PC-3 (cell line): ENCODE measurements around the gene FUT7. TPM values are rescaled to one million over a fixed set of nuclear protein-coding genes. Genes with fewer than 3 reads are reported as not detected.

Experiments
- ATAC-seq: fragments of 200-7000 bp; cut with Tn5 transposase; 2 replicates; pipeline ENCODE4 v1.9.1; 2020; ENCODE audit warnings: mild to moderate bottlenecking, moderate library complexity
- BruUV-seq: library from RNA; stranded (reverse); fragments of 400-500 nt; replicated peaks from 2 replicates; lab custom pipeline; 2021; lab: Mats Ljungman, UMichigan
- CTCF ChIA-PET: fragments of 300-600 bp; sonication (Branson Sonifier 250); formaldehyde crosslinking; loops from one replicate; lab custom pipeline; 2022; ENCODE audit warnings: antibody characterized with exemption; lab: Charles Lee
- POLR2A ChIA-PET: fragments of 300-600 bp; sonication (Branson Sonifier 250); formaldehyde crosslinking; loops from one replicate; lab custom pipeline; 2022; ENCODE audit warnings: antibody characterized with exemption; ENCODE audit not compliant: unreplicated experiment; lab: Charles Lee
- DNase-seq: peaks from one replicate; pipeline ENCODE4 v3.0.0-alpha.2; 2015
- H2AFZ ChIP-seq: fragments of 300-600 bp; sonication (generic); 2 replicates; pipeline ENCODE4 v1.6.0; 2016; ENCODE audit warnings: antibody characterized with exemption, low read length
- H3F3A ChIP-seq: fragments of 300-600 bp; sonication (generic); one replicate; pipeline ENCODE4 v1.6.0; 2017; ENCODE audit warnings: antibody characterized with exemption, low read length, control low read depth, mild to moderate bottlenecking; ENCODE audit not compliant: unreplicated experiment
- H3K27ac ChIP-seq: fragments of 300-600 bp; sonication (generic); 2 replicates; pipeline ENCODE4 v1.5.1; 2016; ENCODE audit warnings: mild to moderate bottlenecking, low read length
- H3K27me3 ChIP-seq: fragments of 300-600 bp; sonication (generic); 2 replicates; pipeline ENCODE4 v1.6.1; 2016; ENCODE audit warnings: low read length, mixed read lengths
- H3K36me3 ChIP-seq: fragments of 300-600 bp; sonication (generic); 2 replicates; pipeline ENCODE4 v1.6.1; 2016; ENCODE audit warnings: low read depth, mixed run types, low read length, mixed read lengths
- H3K4me1 ChIP-seq: fragments of 300-600 bp; sonication (generic); 2 replicates; pipeline ENCODE4 v1.5.1; 2016; ENCODE audit warnings: low read length; ENCODE audit not compliant: insufficient read depth
- H3K4me2 ChIP-seq: fragments of 300-600 bp; sonication (generic); 2 replicates; pipeline ENCODE4 v1.6.0; 2016; ENCODE audit warnings: low read length
- H3K4me3 ChIP-seq: fragments of 300-600 bp; sonication (generic); 2 replicates; pipeline ENCODE4 v1.5.1; 2016; ENCODE audit warnings: mild to moderate bottlenecking, low read length, mixed read lengths
- H3K79me2 ChIP-seq: fragments of 300-600 bp; sonication (generic); 2 replicates; pipeline ENCODE4 v1.6.1; 2017; ENCODE audit warnings: low read length, mixed read lengths
- H3K9ac ChIP-seq: fragments of 300-600 bp; sonication (generic); 2 replicates; pipeline ENCODE4 v1.6.0; 2016; ENCODE audit warnings: mild to moderate bottlenecking, low read length
- H3K9me2 ChIP-seq: fragments of 300-600 bp; sonication (generic); replicated peaks from 2 replicates; pipeline ENCODE4 v1.6.1; 2016; ENCODE audit warnings: mixed run types, low read length, mixed read lengths
- H3K9me3 ChIP-seq: fragments of 300-600 bp; sonication (generic); 2 replicates; pipeline ENCODE4 v1.6.1; 2016; ENCODE audit warnings: low read length, mixed read lengths
- H4K20me1 ChIP-seq: fragments of 300-600 bp; sonication (generic); 2 replicates; pipeline ENCODE4 v1.6.1; 2016; ENCODE audit warnings: low read length, mixed read lengths
- EZH2 ChIP-seq: fragments of 300-600 bp; sonication (generic); IDR thresholded peaks from one replicate; pipeline ENCODE4 v1.6.1; 2017; ENCODE audit warnings: antibody characterized with exemption, mild to moderate bottlenecking, low read length; ENCODE audit not compliant: unreplicated experiment
- EZH2phosphoT487 ChIP-seq: fragments of 300-600 bp; sonication (generic); IDR thresholded peaks from 2 replicates; pipeline ENCODE4 v1.6.1; 2018; ENCODE audit warnings: mild to moderate bottlenecking, antibody characterized with exemption, low read length, borderline replicate concordance
- intact Hi-C: fragments of 100-400 bp; cut with micrococcal nuclease; formaldehyde crosslinking; loops from 2 replicates; pipeline ENCODE4 v1.9.0; 2023
- total RNA-seq: library from RNA; depleted of rRNA; stranded (reverse); fragments of >200 nt; gene quantifications from 2 replicates; pipeline ENCODE4 v1.2.3, GENCODE V29; 2014
- TF ChIP-seq, protein P1 (sequence below): fragments of 300-600 bp; sonication (generic); conservative IDR thresholded peaks from 2 replicates; pipeline ENCODE4 v1.5.1; 2017; ENCODE audit warnings: antibody characterized with exemption, low read depth, mild to moderate bottlenecking, low read length

FUT7 gene
- total RNA-seq, 1 experiment from 2014 or later = not detected

DNA sequence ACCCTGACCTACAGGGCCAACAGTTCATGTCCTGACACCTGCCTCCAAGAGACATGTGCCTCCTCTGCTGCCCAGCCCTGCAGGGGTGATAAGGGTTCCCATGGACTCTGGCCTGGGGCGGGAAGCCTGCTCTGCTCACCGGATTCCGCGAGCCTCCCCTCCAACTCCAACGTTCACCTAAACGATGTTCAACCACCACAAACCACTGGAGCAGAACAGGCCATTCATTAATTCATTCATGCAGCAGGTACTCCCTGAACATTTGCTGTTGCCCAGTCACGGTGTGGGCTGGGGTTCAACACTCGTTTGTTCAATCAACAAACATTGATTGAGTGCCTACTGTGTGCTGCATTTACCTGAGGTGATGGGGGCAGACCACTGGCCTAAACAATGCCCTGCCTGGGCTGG, 42.1 kb upstream of the FUT7 start:
- ChIA-PET CTCF (no interaction called here), POLR2A (no interaction called here)
- no peak overlapping the region for H3K9ac ChIP-seq
- intact Hi-C loops = no loop called here
- no peak for DNase-seq
- H3K79me2 ChIP-seq = peaks cover 16% of the 10 kb centered on the region
- TF ChIP-seq EZH2phosphoT487 (no peak), EZH2 (no peak)
- TF ChIP-seq, protein P1, sequence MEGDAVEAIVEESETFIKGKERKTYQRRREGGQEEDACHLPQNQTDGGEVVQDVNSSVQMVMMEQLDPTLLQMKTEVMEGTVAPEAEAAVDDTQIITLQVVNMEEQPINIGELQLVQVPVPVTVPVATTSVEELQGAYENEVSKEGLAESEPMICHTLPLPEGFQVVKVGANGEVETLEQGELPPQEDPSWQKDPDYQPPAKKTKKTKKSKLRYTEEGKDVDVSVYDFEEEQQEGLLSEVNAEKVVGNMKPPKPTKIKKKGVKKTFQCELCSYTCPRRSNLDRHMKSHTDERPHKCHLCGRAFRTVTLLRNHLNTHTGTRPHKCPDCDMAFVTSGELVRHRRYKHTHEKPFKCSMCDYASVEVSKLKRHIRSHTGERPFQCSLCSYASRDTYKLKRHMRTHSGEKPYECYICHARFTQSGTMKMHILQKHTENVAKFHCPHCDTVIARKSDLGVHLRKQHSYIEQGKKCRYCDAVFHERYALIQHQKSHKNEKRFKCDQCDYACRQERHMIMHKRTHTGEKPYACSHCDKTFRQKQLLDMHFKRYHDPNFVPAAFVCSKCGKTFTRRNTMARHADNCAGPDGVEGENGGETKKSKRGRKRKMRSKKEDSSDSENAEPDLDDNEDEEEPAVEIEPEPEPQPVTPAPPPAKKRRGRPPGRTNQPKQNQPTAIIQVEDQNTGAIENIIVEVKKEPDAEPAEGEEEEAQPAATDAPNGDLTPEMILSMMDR = no peak
- H3K27ac ChIP-seq = no peak overlapping the region
- no peak overlapping the region for H2AFZ ChIP-seq
- H3K4me2 ChIP-seq = no peak overlapping the region
- H3K9me3 ChIP-seq = no peaks in the 10 kb centered on the region
- H3F3A ChIP-seq = no peaks in the 10 kb centered on the region
- no peaks in the 10 kb centered on the region for H3K9me2 ChIP-seq
- H3K27me3 ChIP-seq = no peaks in the 10 kb centered on the region
- no peaks in the 10 kb centered on the region for H3K36me3 ChIP-seq
- H3K4me3 ChIP-seq = no peak overlapping the region
- no TSS peak for BruUV-seq
- H3K4me1 ChIP-seq = peaks cover 8% of the 10 kb centered on the region; the same call in 1 of the 2 replicates
- peaks cover 6% of the 10 kb centered on the region; the same call in 1 of the 2 replicates for H4K20me1 ChIP-seq
- no peak for ATAC-seq

DNA sequence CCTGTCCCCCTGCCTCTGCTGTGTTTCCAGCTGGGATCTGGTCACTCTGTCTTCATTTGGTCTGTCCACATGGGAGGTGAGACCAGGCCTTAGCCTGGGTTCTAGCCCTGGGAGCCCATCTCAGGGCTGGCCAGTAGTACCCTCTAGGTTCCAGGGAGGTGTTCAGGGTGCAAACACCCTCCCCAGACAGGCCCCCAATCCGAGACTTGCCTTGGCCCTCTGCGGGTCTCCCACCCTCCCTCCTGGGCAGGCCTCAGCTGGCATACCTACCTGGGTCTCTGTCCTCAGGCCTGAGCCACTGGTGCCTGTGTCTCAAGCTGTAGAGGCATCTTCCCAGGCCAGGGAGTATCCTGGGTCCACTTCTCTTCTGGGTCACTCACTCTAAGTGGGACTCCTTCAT, 39.4 kb upstream of the FUT7 start:
- H3K79me2 ChIP-seq = peaks cover 30% of the 10 kb centered on the region
- H3K27me3 ChIP-seq = no peaks in the 10 kb centered on the region
- no peaks in the 10 kb centered on the region for H3K36me3 ChIP-seq
- no peak overlapping the region for H3K27ac ChIP-seq
- H2AFZ ChIP-seq = 0 out of 2 replicates have a peak overlapping the region, but pooled peaks have one; percentile 69
- no peaks in the 10 kb centered on the region for H3K9me2 ChIP-seq
- peak overlapping the region; percentile 80 for H3K4me2 ChIP-seq
- H3K4me1 ChIP-seq = peaks cover 20% of the 10 kb centered on the region
- DNase-seq (no peak), ATAC-seq (no peak)
- intact Hi-C loops = no loop called here
- POLR2A ChIA-PET = no interaction called here
- no peak overlapping the region; the same call in 1 of the 2 replicates for H3K9ac ChIP-seq
- H3K9me3 ChIP-seq = no peaks in the 10 kb centered on the region
- peaks cover 2% of the 10 kb centered on the region for H3F3A ChIP-seq
- no TSS peak for BruUV-seq
- H4K20me1 ChIP-seq = peaks cover 13% of the 10 kb centered on the region; the same call in 1 of the 2 replicates
- TF ChIP-seq EZH2phosphoT487 (no peak), EZH2 (no peak)
- TF ChIP-seq, protein P1 = no peak
- H3K4me3 ChIP-seq = peak overlapping the region; percentile 84; the same call in 1 of the 2 replicates
- CTCF ChIA-PET = interaction anchor here (0.6 to 0.7 kb wide), 2 partner anchors 12 to 165 kb away, joined by 3 to 8 read pairs; no protein-coding TSS in a partner anchor

DNA sequence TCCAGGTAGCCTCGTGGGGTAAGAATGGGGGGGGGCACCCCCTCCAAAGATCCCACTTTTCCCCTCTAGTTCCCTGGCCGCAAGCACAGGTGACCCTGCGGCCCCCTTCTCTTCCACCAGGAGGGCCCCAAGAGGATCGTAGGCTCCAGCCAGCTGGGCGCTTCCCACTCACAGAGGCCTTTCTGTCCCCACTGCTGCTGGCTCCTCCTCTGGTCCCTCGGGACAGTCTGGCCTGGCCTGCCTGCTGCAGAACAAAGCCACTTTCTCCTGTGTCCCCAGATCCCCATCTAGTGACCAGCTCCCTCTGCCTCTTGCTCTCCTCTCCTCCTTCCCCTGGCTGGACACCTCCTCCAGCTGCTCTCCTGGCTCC, 39.0 kb upstream of the FUT7 start:
- peak overlapping the region; percentile 80 for H3K4me2 ChIP-seq
- H3K9me3 ChIP-seq = no peaks in the 10 kb centered on the region
- POLR2A ChIA-PET = no interaction called here
- peak overlapping the region; percentile 69 for H2AFZ ChIP-seq
- ATAC-seq (peak; percentile 21), DNase-seq (no peak)
- TF ChIP-seq EZH2phosphoT487 = no peak
- TF ChIP-seq, protein P1 = no peak
- TF ChIP-seq EZH2 = no peak
- CTCF ChIA-PET = interaction anchor here (0.5 to 1.2 kb wide), 6 partner anchors 12 to 520 kb away, joined by 3 to 12 read pairs (median 4); partner anchors contain the start of genes NPDC1 and ZMYND19
- H3K4me1 ChIP-seq = peaks cover 20% of the 10 kb centered on the region
- H3K9me2 ChIP-seq = no peaks in the 10 kb centered on the region
- no peak overlapping the region for H3K27ac ChIP-seq
- peak overlapping the region; percentile 84; the same call in 1 of the 2 replicates for H3K4me3 ChIP-seq
- H3K9ac ChIP-seq = peak overlapping the region; percentile 37
- BruUV-seq = no TSS peak
- intact Hi-C loops = loop anchor here (1.0 kb wide), 1 partner anchor 15 kb away; the partner anchor contains the start of gene MAN1B1
- H3K27me3 ChIP-seq = no peaks in the 10 kb centered on the region
- peaks cover 13% of the 10 kb centered on the region; the same call in 1 of the 2 replicates for H4K20me1 ChIP-seq
- H3K36me3 ChIP-seq = no peaks in the 10 kb centered on the region
- peaks cover 30% of the 10 kb centered on the region for H3K79me2 ChIP-seq
- H3F3A ChIP-seq = peaks cover 2% of the 10 kb centered on the region
